Uterus (tissue), 2 donors: ENCODE results near the gene SPTBN4.

Source experiments
- CTCF ChIP-seq, 4 experiments: fragments of 200-600 bp in 2 of 4; fragments of 450-650 bp in 2 of 4; sonication (generic) in 2 of 4; IDR thresholded peaks; one replicate each; pipeline ENCODE4 v1.5.1; 2016 to 2019; ENCODE audit warnings: antibody characterized with exemption in 4 of 4, mild to moderate bottlenecking in 2 of 4, moderate library complexity in 1 of 4
- POLR2A ChIP-seq, 2 donors: fragments of 450-650 bp; IDR thresholded peaks; one replicate each; pipeline ENCODE4 v1.6.1; 2016; ENCODE audit warnings: antibody characterized with exemption in 2 of 2, mild to moderate bottlenecking in 1 of 2, moderate library complexity in 1 of 2

GRCh38 chr19:40583283-40583682 is 116.5 kb downstream of the SPTBN4 start:
- TF ChIP-seq POLR2A (IDR thresholded peaks at IDR 0.05) (no peak), CTCF (IDR thresholded peaks at IDR 0.05) (no peak)
